MM.1S (cell line): Measurements from ENCODE around the gene IL37.
"Not testable (repeated sequence)": the region's sequence is repeated elsewhere in the genome, so short reads cannot be mapped to it uniquely, and the experiment has no call there.

Experiments
- CTCF ChIP-seq: fragments of 300-600 bp; sonication (generic); IDR thresholded peaks from 2 replicates; pipeline ENCODE4 v1.5.1; 2016; ENCODE audit warnings: antibody characterized with exemption, low read length, mixed read lengths
- EZH2 ChIP-seq: fragments of 300-600 bp; sonication (generic); optimal IDR thresholded peaks from 2 replicates; pipeline ENCODE3; 2017; ENCODE audit warnings: low read depth, mild to moderate bottlenecking, antibody characterized with exemption, low read length, mixed read lengths
- EZH2phosphoT487 ChIP-seq: fragments of 300-600 bp; sonication (generic); IDR thresholded peaks from 2 replicates; pipeline ENCODE4 v1.6.1; 2018; ENCODE audit warnings: antibody characterized with exemption, low read length

GRCh38 chr2:112901431-112902065 is 9.4 kb upstream of the IL37 start:
- not testable (repeated sequence) for TF ChIP-seq CTCF, EZH2phosphoT487, EZH2
